ENCODE data around the gene ARSJ.
"Not testable (repeated sequence)": the region's sequence is repeated elsewhere in the genome, so short reads cannot be mapped to it uniquely, and the experiment has no call there.

Gene ARSJ

DNA sequence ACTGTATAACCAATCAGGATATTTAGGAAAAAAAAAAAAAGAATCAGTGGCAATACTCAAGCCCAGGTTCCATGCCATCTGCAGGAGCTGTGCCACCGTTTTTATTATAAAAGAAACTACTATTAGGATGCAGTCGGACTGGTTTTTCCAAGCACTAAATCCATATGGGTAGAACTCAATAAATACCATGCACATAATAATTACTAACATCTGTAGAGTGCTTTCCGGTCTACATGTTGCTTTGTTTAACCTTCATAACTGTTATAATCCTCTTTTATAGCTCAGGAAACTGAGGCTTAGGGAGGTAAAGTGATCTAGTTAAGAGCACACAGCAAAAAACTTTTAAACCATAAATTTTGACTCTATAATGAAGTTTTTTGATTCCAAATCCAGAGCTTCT, 24.0 kb downstream of the ARSJ start:
- no peak for DNase-seq

DNA sequence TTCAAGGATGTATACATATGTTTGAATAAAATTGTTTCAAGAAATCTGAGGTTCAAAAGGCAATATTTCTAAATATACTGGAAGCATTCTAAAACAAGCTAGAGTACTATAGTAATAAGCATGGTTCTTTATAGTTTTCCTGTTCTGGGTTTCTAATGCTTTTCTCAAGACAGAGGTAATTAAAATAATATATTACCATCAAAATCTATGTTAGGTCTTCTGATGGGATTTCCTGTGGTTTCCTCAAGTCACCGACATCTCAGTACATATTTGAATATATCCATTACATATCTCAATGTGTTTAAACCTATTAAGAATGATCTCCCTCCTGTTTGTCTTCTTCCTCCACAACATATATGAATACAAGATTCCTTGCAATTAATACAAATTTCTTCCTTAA, 25.6 kb downstream of the ARSJ start:
- no peak for DNase-seq

DNA sequence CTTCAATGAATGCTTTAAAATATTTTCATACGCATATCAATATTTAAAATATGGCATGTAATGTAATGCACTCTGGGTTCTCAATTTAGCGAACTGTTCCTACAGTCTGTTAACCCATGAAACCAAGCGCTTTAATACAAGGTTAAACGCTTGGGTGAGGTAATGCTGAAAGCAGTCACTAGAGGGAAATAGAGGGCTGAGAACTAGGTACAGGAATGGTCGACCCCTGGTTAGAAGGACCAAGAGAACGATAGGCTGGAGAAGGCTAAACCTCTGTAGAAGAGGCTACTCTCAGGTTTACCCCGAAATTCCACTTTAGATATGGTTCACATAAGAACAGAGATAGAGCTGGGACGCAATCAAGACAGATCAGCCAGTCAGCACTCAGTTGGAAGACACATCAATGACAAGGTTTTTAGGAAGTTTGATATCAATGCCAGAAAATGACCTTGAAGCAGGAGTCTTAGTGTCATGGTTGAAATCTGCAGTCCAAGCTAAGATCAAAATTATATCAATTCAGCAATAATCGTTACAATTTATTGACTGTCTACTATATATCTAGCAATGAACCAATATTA, 26.9 kb downstream of the ARSJ start:
- peak; percentile 75 for DNase-seq

DNA sequence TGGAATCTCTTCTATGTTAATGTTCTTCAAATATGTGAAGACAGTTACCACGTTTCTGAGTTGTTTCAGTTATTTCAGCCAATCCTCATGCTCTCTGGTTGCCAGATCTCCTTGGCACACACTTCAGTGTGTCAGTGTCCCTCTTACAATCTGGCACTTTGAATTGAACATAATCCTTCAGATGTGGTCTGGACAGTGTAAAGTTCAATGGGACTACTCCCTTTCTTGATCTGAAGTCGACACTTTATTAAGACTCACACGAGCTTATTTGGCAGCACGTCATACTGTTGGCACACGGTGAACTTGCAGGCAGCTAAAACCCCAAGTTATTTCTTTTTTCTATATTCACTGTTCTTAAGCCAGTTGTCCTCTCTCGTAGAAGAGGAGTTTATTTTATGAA, 28.2 kb downstream of the ARSJ start:
- DNase-seq: no peak

DNA sequence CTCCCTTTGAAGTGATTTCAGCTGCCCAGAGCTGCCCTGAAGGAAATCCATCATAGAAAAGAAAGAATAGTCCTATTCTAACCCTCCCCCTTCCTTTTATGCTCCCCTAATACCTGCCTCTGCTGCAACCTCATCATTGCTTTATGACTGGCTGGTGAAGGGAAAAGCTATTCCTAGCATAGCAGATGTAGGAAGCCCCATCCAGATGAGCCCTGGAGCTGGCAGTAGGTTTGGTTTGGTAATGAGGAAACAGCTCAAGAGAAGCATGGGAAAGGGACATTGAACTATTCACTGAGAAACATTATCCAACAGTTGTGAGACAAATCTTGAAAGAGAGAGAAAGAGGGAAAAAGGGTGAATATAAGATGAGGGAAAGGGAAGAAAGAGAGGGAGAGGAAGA, 29.2 kb downstream of the ARSJ start:
- no peak for DNase-seq

DNA sequence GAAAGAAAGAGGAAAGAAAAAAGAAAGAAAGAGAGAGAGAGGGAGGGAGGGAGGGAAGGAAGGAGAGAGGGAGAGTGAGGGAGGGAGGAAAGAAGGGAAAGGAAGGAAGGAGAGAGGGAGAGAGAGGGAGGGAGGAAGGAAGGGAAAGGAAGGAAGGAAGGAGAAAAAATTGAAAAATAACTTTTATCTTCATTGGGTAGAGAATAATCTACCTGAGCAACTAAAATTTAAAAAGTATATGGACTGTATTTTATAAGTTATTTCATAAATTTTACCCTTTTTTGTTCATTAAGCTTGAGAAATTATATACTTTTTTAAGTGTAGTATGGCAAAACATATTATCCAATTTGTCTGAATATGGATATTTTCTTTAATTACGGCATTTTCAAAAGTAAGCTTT, 32.0 kb downstream of the ARSJ start:
- no peak for DNase-seq

DNA sequence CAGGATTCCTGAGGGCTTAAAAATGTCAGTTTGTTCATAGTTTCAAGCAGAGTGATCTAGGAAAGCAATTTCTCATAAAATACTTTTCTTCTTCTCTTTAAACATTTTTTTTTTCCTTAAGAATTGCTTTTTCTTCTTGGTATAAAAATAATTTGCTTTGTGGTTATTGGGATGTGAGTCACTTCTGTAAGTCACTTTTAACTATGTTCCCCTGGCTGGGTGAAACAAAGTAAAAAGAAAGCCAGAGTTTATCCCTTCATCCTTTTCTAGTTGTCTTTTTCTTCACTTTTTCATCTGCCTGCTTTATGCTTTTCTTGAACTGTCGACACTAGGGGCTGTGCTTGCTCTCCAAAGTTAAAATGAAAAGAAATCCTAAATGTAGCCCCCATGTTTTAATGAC, 33.5 kb downstream of the ARSJ start:
- DNase-seq: no peak

DNA sequence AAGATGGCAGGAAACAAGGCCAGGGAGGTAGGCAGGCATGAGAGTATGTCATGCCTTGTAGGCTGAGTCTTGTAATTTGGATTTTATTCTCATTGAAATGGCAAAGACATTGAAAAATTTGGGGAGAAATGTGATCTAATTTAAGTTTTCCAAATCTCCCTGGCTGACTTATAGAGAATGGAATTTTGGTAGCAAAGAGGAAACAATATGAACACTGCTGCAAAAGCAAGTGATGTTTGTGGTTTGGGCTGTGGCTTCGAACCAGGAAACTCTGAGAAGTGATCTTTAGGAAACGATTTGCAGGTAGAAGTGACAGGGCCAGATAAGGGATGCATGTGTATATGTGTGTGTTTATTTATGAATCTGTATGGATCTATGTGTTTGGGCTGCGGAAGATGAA, 35.6 kb downstream of the ARSJ start:
- no peak for DNase-seq

DNA sequence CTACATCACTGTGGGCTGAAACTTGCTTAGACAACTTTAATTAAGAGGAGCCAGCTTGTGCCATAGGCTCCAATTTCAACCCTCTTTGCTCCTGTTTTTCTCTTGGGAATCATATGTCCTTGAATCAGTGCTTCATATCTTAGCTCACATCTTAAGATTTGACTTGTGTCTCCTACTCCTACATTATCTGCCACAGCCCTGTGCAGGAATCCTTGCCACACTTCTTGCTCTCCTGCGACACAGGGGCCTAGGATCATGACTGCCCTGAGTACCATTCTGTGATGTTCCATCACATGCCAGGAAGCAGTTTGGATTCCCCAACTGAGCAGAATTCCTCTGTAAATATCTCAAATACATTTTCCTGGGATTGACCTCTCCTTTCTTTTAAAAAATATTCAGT, 36.4 kb downstream of the ARSJ start:
- no peak for DNase-seq

DNA sequence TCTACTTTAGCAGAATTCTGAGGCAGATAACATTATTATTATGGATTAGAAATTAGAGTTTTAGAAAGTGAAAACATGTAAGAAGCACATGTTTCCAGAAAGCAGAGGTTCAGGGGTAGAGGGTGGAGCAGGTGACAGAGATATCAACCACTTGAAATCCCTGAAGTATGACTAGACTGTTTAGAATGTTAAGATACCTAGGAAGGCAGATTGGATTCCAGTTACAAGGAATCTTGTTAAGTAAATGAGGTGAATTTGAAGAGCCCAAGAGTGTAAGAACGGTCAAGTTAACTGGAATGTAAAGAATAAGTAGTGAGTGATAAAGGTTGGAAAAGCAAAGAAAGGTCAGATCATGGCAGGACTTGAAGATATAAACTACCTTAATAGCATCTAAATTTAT, 37.6 kb downstream of the ARSJ start:
- no peak for DNase-seq

DNA sequence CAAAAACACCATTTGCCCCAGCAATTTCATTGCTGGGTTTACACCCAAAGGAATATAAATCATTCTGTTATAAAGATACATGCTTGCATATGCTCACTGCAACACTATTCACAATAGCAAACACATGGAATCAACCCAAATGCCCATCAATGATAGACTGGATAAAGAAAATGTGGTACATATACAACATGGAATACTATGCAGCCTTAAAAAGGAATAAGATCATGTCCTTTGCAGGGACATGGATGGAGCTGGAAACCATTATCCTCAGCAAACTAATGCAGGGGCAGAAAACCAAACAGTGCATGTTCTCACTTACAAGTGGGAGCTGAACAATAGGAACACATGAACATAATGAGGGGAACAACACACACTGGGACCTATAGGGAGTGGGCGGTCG, 39.3 kb downstream of the ARSJ start:
- not testable (repeated sequence) for DNase-seq

DNA sequence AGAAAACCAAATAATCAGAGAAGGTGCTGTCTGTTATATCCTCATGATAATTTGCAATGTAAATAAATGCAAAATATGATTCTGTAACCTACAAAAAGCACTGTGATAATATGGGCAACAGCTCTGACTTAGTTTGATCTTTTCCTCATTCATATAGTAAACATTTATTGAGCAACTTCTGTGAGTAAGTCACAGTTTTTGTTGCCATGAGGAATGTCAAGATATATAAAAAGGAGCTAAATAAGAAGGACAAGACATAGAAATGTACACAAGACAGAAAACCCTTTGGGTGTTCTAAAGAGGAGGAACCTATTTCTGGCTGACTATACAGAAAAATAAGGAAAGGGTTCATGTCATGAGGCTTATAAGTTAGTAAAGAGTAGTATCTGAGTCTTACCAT, 44.3 kb downstream of the ARSJ start:
- no peak for DNase-seq

DNA sequence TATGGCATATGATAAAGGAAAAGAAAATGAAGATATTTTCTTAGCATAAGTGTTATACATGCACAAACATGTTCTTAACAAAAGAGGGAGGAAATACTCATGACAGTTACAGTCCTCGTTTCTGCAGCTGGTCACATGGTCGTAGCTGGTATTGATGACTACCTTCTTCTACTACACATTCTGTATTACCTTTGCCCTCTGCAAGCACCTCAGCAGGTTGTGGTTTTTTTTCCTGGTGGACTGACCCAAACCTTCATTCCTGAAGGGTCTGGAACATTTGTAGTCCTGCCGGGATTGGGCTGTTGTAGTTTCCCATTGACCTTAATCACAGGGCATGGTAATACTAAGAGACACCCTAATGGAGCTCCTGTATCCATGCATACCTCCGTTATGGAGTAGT, 54.7 kb downstream of the ARSJ start:
- not testable (repeated sequence) for DNase-seq

DNA sequence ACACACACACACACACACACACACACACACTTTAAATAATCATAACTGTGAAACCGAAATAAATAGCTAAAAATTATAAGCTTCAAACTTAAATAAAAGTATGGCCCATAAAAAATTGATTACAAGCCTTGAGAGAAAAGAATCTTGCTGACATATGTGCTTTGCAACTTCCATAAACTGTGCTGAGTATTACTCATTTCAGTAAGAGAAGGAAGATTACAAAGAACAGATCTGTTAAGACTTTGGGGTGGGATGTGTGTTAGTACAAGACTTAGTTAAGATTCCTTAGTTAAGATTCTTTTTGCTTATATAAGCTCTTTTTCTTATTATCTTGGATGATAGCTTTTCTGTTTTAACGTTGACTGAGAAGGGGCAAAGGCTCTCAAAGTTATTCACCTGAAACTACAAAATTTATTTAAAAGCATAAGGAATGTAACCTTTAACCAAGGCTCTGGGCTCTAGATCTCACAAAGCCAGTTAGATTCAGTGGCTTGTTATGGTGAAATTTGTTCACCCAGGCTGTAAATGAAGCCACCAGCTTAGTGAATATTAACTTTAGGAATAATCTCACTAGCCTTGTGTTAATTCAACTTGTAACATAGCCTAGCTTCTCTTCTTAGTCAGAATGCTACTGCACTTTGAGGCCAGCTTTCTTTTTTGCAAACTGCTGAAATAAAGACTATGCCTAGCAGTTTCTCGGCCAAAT, 58.2 kb downstream of the ARSJ start:
- DNase-seq: no peak

DNA sequence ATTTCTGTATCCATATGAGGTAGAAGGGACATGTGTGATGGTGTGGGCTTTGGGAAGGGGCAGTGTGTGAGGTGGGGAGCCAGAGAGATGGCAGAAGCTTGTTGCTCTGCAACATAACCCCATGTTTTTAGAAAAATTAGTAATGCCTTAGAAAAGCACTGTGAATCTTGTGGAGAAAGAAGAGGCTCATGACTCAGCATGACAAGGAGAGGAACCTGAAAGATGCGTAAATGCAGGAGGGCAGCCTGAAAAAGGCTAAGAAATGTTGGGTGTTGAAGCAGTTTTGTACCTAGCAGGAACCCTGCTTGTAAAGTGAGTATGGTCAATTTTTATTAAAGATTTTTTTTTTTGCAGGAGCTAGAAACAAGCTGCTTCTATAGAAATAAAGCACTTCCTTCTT, 59.8 kb downstream of the ARSJ start:
- no peak for DNase-seq

DNA sequence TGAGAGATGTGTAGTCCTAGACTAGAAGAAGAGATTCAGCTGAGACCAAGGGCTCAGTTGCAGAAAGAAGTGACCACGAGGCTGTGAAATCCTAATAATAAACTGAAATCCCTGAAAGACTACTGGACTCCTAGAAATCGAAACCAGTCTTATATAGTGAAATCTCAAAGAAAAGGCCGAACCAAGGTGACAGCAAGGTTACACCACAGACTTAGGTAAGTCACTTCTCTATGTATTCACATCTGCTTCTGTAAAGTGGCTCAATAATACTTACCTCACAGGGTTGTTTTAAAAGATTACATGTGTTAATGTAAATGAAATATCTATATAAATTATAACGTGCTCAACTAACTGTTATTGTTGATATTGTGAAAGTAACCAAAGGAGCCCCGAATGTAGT, 60.3 kb downstream of the ARSJ start:
- DNase-seq: no peak

DNA sequence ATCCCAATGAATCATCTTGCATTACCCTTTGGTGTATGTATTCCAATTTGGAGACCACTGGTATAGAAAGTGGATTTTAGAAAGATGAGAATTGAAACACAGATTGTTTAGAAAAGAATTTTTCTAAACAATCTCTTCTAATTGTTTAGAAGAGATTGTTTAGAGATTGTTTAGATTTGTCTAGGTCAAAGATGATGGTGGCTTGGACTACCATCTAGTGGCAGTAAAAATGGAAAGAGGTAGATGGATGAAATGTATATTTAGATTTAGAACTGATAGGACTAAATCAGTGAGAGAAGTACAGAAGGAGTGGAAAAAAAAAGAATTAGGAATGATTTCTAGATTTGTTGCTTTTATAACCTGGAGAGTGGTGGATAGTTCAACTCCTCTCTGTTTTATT, 70.6 kb downstream of the ARSJ start:
- DNase-seq: no peak

DNA sequence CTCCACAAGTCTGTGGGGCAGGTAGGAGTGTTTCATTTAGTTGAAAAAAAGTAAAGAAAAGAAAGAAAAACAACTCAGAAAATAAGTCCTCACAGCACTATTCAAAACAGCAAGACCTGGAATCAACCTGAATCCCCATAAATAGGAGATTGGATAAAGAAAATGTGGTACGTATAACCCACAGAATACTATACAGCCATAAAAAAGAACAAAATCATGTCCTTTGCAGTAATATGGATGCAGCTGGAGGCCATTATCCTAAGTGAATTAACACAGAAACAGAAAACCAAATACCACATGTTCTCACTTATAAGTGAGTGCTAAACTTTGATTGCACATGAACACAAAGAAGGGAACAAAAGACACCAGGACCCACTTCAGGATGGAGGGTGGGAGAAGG, 71.9 kb downstream of the ARSJ start:
- DNase-seq: no peak

DNA sequence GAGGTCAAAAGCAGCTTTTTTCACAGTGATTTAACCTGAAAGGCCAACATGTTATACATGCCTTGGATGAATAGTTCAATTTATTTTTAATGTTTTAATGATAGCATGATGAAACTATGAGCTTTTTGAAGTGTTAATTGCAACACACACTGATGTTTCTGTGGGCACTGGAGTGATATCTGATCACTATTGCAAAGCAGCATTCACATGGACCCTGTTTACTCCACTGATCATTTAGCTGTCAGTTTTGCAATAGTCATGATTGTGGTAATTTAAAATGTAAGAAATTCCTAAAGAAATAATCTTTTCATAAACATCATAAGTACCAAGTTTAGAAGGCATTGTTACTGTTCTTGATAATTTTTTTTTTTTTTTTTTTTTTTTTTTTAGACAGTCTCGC, 74.1 kb downstream of the ARSJ start:
- no peak for DNase-seq

DNA sequence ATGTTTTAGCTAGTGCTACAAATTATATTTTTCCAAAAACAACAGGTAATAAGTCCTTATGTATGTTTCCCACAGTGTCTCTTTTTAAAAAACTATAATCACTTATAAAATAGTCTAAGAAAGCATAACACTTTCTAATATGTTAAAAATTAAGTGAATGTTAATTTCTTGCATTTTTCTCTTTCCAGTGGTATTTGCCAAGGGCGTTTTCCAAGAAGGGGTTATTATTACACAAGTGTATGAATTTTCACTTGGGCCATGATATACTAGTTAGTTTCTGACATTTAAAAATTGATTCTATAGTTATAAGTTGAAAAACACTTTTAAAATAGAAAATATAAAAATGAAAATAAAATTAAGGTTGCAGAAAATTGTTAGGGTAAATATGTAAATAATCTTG, 74.6 kb downstream of the ARSJ start:
- no peak for DNase-seq

DNA sequence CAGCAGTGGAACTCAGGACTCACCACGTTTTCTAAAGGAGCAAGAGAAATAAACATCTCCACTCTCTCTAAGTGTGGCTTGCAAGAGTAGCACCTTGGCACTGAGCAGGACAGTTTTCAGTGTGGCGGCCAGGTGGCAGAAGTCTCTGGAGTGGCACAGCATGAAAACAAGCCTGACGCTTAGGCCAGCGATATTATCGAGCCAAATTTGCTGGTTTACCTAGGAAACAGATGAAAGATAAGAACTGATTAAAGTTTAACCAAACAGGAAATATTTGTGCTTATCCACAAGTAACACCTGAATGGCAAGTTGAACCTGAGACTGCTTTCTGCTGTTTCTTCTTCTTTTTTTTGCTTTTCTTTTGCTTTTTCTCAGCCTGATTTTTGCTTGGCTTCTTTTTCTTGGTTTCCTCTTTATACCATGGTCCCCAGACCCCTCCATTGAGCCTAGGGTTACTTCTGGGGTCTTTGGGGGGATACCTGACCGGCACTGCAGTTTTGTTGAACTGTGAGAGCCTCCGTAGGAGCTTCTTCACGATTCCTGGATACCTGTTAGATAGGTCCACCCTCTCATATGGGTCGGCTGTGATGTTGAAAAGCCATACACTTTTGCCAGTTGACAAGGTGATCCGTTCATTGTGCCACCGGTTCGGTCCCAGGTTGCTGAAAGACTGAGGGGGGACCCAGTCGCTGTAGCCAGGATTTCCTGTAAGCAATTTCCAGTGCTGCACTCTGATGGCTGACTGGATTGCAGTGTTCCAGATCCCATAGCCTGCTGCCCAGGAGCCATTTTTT, 77.3 kb downstream of the ARSJ start:
- no peak for DNase-seq

DNA sequence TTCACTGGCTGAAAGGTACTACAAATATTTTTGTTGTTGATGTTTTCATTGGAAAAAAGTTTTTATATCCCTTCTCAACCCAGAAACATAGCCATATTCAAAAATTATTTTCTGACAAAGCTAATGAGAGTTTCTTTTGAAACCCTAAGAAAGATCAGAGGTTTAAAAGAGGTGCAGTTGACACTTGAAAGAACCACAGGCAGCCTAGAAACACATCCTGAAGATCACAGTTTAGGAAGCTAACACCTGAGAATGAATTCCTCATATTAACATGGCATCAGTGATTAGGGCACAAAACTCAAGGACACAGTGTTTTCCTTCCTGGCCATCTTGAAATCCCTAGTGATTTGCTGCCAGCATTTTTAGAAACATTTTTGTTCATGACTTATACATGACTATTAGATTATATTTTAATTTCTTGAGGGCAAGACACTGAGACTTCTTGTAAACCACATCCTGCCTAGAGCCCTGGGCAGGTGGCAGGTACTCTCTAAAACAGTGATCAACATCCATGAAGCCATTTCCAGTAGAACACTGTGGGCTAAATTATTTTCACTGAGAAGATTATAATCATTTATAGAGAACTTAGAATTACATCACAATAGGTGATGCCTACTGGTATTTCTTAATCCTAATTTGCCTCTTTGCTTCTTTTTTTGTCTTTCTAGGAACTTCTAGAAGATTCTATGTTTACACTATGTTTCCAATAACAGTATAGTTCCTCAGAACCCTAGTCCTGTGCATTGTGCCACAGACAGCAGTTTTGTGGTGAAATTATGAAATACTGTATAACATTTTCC, 80.0 kb downstream of the ARSJ start:
- DNase-seq: no peak

DNA sequence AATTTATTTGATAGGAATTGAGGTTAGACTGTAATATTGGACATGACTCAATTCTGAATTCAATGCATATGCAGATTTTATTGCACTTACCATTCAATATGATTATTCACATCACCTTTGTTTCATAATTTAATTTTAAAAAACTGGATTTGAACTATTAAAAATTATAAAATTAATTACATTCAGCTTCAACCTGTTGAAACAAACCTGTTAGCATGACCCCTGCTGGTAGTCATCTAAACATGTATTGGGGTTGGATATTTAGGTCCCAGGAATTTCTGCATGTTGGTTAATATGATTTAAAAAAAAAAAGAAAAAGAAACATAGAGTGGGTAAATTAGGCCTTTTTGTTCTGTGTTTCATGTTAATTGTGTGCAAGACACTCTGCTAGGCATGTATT, 85.9 kb downstream of the ARSJ start:
- DNase-seq: no peak

DNA sequence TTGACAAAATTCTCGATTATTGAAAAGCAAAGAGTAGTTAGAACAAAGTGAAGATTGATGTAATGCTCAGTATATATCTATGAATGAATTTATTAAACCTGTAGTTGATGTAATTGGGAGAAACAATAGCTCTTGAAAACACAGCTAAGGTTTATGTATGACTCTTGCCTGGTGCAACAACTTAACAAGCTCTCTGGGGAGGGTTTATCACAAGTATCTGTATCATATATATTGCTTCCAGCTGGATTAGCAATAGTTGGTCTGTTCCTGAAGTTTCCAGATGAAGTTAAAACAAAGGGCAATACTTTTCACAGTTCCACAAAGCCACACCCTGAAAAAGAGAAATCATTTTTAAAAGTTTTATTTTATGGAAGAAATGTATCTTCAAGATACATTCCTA, 91.4 kb downstream of the ARSJ start:
- DNase-seq: no peak

All from NCI-H82 (cell line).